Measurements from ENCODE around the gene CD2BP2. TPM values are rescaled to one million over a fixed set of nuclear protein-coding genes. Genes with fewer than 3 reads are reported as not detected.
"Not testable (repeated sequence)": the region's sequence is repeated elsewhere in the genome, so short reads cannot be mapped to it uniquely, and the experiment has no call there.

Gene CD2BP2
- total RNA-seq, 1 donor from 2014 or later, result 34.6 TPM

DNA sequence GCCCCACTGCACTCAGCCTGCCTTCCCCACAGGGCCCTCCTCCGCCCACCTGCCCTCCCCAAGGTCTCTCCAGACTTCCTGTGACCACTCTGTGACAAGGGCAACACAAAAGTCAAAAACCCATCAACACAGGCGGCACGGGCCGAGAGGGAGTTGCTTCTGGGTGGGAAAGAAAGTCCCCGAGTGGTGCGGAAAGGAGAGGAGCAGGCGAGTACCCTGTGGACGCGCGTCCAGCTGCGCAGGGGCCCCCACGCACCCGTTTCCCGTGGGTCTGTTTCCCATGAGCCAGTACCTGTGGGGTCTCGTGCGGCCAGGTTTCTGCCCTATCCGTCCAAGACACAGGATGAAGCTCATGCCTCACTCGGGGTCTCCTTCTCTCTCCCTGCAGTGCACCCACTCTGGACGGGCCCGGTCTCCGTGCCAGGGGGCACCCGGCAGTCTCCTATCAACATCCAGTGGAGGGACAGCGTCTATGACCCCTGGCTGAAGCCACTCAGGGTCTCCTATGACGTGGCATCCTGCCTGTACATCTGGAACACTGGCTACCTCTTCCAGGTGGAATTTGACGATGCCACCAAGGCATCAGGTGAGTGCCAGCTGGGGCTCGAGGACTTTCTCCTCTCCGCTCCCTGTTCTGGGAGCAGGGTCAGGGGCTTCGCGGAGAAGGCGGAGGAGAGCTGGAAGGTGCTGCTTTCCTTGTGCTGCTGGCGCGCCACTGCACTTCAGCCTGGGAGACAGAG is 12.2 kb downstream of the CD2BP2 start:
- no peak for DNase-seq (ENCODE audit: low read depth, low spot score)

DNA sequence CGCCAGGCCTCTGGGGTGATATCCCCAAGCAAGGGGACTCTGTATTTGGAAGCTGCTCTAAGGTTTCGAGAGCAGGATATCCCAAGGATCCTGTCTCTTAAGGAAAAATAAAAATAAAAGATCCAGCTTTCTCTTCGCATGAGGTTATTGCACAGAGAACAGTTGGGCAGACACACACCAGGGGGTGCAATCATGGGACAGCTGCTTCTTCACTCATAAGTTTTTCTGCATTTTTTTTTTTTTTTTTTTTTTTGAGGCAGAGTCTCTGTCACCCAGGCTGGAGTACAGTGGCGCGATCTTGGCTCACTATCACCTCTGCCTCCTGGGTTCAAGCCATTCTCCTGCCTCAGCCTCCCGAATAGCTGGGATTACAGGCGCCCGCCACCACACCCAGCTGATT is 13.1 kb downstream of the CD2BP2 start:
- DNase-seq (ENCODE audit: low read depth, low spot score), result not testable (repeated sequence)

DNA sequence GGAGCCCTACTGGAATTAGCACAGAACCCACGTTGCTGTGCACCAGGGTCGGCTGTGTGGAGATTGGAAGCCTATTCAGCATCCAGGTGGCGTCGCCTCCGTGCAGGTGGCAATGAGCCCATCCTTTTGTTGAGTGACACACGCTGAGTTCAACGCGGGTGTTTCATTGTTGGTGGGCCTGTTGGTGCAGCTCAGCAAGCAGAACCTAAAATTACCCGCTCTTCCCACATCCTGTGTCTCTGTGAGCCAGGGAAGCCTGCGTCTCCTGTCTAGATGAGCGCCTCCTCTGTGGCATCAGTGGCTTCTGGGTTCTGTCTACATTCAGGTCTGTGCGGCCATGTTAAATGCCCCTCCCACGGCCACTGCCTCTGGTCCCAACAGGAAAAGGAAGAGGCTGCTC is 14.5 kb downstream of the CD2BP2 start:
- DNase-seq (ENCODE audit: low read depth, low spot score), result no peak

DNA sequence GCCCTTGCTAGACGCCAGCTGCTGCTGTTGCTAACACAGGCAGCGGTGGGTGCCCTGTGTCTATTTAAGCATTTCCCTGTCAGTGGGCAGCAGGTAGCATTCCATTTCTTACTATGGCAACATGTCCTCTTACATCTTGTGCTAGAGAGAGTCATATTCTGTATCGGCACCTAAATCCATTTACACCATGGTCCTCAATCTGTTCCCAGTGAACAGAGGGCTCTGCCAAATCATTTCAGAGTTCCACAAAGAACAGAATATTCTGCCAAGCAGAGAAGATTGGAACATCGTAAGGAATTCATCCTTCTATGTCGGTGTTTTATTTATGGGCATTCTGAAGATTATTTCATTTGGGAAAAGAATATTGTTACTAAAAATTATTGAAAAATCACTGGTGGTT is 16.4 kb downstream of the CD2BP2 start:
- not testable (repeated sequence) for DNase-seq (ENCODE audit: low read depth, low spot score)

DNA sequence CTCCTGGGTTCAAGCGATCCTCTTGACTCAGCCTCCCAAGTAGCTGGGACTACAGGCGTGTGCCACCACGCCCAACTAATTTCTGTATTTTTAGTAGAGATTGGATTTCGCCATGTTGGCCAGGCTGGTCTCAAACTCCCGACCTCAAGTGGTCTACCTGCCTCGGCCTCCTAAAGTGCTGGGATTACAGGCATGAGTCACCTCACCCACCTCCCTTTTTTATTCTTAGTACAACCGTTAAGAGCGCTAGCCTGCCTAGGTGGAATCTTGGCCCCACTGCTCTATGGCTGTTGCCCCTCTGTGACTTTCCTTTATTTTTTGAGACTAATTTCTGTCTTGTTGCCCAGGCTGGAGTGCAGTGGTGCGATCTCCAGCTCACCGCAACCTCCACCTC is 17.1 kb downstream of the CD2BP2 start:
- not testable (repeated sequence) for DNase-seq (ENCODE audit: low read depth, low spot score)

DNA sequence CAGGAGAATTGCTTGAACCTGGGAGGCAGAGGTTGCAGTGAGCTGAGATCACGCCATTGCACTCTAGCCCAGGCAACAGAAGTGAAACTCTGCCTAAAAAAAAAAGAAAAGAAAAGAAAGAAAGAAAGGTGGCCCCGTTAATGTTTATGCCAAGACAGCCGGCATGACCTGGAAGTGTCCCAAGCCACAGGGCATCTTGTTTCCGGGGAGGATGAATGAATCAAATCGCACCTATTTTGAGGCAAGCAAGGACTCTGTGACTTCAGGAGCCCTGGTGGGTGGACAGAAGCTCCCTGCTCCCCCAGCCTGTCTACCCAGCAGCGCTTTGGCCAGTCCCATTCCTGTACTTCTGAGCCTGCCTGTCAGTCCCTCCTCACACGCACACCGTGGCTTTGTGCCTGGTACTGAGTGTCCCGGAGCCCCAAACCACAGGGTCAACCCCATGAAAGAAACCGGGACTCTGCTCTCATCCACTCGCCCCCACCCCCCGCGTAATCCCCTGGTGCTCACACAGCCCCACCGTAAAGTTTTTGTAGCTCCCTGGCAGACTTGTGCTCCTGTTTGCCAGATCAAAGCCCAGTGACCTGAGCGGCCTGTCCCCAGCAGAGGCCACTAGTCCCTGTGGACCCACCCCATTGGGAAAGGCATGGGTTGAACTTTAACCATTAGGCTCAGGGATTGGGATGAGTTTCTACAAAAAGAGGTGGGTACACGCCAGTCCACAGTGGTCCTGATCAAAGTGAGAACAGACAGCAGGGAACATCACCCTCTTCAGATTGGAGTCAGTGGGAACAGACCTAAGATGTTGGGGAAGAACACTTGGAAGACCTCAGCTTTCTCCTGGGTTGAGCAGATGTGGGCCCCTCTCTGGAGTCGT is 19.3 kb downstream of the CD2BP2 start:
- no peak for DNase-seq (ENCODE audit: low read depth, low spot score)

DNA sequence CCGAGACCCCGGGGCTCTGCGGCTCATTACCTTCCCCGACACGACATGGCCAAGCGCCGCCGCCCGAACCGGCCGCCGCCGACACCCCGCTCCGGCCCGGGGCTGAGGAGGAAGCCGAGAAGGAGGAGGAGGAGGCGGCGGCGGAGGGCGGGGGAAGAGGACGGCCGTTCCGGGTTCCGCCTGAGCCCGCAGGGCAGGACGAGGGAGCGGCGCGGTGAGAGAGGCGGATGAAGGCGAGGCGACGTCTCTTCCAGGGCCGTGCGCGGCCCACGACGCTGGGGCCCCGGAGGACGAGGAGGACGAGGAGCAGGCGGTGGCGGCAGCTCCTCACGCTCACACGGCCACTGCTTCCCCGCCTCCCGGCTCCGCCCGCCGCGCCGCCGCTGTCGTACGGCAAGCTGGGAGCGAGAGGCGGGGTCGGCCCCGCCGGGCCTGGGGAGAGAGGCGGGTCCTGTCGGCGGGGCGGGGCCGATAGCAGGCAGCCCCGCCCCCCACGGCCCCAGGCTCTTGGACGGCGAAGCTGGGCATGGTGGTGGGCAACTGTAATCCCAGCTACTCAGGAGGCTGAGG is 20.0 kb downstream of the CD2BP2 start:
- not testable (repeated sequence) for DNase-seq (ENCODE audit: low read depth, low spot score)

DNA sequence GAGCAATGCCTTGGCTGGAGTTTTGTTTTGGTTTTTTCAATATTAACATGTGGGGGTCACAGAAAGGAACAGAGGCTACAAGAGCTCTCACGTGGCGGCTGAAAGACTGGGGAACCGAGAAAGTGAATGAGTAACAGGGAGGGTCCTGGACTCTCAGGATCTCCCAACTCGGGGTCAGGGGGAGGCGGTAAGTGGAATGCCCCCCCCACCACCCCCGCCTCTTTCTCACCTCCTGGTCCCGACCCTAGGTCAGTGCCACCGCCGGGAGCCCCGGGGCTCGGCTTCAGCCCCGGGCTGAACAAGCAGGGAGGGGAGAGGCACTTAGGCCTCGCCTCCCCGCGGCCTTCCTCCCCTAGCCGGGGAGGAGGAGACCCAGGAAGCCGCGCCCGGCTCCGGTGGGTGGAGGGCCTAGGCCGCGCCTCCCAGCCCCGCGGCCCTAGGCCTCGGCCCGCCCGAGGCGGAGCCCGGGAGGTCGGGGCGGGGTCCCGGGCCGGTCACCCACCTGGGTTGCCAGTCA is 20.6 kb downstream of the CD2BP2 start:
- not testable (repeated sequence) for DNase-seq (ENCODE audit: low read depth, low spot score)

DNA sequence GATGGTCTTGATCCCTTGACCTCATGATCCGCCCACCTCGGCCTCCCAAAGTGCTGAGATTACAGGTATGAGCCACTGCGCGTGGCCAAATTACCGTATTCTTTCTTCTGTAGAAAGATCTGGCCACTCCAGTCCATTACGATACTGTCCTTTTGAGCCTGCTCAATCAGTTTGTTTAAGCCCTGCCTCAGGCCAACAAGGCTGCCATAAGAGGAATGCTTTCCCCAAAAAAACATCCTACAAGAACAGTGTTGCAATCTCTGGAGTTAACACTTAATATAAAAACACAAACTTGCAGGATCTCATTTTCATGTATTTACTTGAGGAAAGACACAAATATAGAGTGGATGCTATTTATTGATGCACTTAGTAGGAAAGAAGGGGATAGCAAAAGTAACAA is 30.9 kb downstream of the CD2BP2 start:
- DNase-seq (ENCODE audit: low read depth, low spot score), result not testable (repeated sequence)

DNA sequence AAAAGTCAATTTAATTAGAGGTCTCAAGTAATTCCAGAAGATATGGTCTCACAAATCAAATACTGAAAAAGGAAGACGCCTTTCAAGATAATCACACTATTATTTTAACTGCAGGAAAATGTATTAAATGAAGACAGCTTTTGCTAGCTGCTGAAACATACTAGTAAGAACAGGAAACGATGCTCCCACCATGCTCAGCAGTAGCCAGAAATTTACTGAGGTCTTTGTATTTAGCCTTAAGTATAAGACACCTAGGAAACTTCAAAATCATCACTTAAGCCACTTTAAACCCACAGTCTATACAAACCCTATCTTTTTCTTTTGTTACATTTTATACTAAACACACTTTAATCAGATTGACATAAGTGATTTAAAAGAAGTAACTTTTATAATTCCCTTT is 36.5 kb downstream of the CD2BP2 start:
- not testable (repeated sequence) for DNase-seq (ENCODE audit: low read depth, low spot score)

DNA sequence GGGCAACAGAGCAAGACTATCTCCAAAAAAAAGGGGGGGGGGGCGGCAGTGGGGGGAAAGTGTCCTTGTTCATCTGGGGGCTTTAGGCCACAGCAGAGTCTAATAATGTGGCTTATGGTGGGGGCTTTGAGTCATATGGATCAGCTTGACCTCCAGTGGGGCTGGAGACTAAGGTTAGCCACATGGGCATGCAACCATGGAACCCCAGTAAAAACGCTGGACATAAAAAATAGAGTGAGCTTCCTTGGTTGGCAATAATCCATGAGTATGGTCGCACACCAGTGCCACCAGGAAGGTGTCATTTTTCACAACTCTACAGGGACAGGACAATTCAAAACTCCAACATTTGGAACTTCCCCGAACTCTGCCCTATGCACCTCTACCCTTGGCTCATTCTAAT is 44.2 kb downstream of the CD2BP2 start:
- not testable (repeated sequence) for DNase-seq (ENCODE audit: low read depth, low spot score)

DNA sequence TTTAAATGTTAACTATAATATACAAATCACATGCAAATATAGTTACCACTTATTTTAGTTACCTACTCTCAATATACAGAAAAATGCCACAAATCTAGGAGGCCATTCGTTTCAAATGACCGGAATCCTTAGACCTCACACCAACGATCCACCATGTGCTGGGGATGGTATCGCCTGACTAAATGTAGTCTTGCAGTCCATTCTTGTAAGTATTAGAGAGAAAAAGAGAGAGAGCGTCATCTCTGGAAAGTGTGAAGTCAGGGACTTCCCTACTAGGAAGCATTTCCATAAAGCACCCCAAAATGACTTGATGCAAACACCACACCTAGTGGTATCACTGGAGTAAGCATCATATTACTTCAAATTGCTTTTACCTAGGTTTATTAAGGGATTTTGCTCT is 45.9 kb downstream of the CD2BP2 start:
- DNase-seq (ENCODE audit: low read depth, low spot score), result not testable (repeated sequence)

Other genes with a start within 250 kb of the CD2BP2 start
- 0.53 and 0.81 TPM in 2 replicates for gene GDPD3, start 241.8 kb downstream of the CD2BP2 start, total RNA-seq
- 36.6 and 43.7 TPM in 2 replicates for gene MAPK3, start 232.1 kb downstream of the CD2BP2 start, total RNA-seq
- 1.8 and 2.0 TPM in 2 replicates for gene CORO1A, start 171.7 kb downstream of the CD2BP2 start, total RNA-seq
- gene BOLA2B, start 161.6 kb downstream of the CD2BP2 start, total RNA-seq, result 19.9 and 25.6 TPM in 2 replicates
- gene SLX1A, start 161.4 kb downstream of the CD2BP2 start, total RNA-seq, result 30.5 and 55.9 TPM in 2 replicates
- gene SULT1A3, start 156.1 kb downstream of the CD2BP2 start, total RNA-seq, result 1.6 and 2.5 TPM in 2 replicates
- 0.46 and 1.4 TPM in 2 replicates for gene NPIPB13, start 106.8 kb downstream of the CD2BP2 start, total RNA-seq
- gene TBC1D10B, start 15.2 kb upstream of the CD2BP2 start, total RNA-seq, result 32.2 and 43.0 TPM in 2 replicates
- gene MYL11, start 19.5 kb upstream of the CD2BP2 start, total RNA-seq, result not detected in 2 replicates
- 0.13 TPM in 1 of 2 replicates, not detected in the other for gene SEPTIN1, start 27.3 kb upstream of the CD2BP2 start, total RNA-seq
- 13.6 and 15.6 TPM in 2 replicates for gene ZNF48, start 40.1 kb upstream of the CD2BP2 start, total RNA-seq
- 7.9 and 8.4 TPM in 2 replicates for gene ZNF771, start 52.3 kb upstream of the CD2BP2 start, total RNA-seq
- 37.5 and 38.2 TPM in 2 replicates for gene DCTPP1, start 74.7 kb upstream of the CD2BP2 start, total RNA-seq
- gene SEPHS2, start 90.6 kb upstream of the CD2BP2 start, total RNA-seq, result 16.6 and 18.3 TPM in 2 replicates
- under 0.01 TPM in 1 of 2 replicates, not detected in the other for gene ITGAL, start 117.4 kb upstream of the CD2BP2 start, total RNA-seq
- gene ZNF768, start 171.3 kb upstream of the CD2BP2 start, total RNA-seq, result 21.2 and 21.6 TPM in 2 replicates
- gene ZNF747, start 179.6 kb upstream of the CD2BP2 start, total RNA-seq, result 5.7 and 7.0 TPM in 2 replicates
- gene ZNF764, start 203.1 kb upstream of the CD2BP2 start, total RNA-seq, result 4.3 and 4.5 TPM in 2 replicates
- gene ZNF688, start 216.4 kb upstream of the CD2BP2 start, total RNA-seq, result 6.7 and 7.4 TPM in 2 replicates
- 8.0 and 9.4 TPM in 2 replicates for gene ZNF785, start 230.4 kb upstream of the CD2BP2 start, total RNA-seq

Measured in pulmonary artery endothelial cell (primary cell).